ENCODE measurements around the gene TULP4.

Gene TULP4

DNA sequence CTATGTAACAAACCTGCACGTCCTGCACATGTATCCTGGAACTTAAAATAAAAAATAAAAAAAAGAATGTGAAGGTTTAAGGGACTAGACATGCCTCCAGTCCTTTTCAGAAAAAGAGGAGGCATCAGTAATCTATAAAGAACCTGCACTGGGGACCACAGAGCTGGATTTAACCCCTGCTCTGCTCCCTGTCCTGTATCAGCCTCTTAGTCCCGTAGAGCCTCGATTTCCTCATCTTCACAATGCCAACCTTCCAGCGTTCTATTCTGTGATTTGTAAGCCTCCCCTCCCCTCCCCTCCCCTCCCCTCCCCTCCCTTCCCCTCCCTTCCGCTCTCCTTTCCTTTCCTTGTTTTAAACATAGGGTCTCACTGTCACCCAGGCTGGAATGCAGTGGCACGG, 216.6 kb downstream of the TULP4 start:
- no peak for DNase-seq (ENCODE audit: low spot score)
- TF ChIP-seq, protein P1, sequence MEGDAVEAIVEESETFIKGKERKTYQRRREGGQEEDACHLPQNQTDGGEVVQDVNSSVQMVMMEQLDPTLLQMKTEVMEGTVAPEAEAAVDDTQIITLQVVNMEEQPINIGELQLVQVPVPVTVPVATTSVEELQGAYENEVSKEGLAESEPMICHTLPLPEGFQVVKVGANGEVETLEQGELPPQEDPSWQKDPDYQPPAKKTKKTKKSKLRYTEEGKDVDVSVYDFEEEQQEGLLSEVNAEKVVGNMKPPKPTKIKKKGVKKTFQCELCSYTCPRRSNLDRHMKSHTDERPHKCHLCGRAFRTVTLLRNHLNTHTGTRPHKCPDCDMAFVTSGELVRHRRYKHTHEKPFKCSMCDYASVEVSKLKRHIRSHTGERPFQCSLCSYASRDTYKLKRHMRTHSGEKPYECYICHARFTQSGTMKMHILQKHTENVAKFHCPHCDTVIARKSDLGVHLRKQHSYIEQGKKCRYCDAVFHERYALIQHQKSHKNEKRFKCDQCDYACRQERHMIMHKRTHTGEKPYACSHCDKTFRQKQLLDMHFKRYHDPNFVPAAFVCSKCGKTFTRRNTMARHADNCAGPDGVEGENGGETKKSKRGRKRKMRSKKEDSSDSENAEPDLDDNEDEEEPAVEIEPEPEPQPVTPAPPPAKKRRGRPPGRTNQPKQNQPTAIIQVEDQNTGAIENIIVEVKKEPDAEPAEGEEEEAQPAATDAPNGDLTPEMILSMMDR (IDR thresholded peaks at IDR 0.05; ENCODE audit: extremely low read depth, missing control alignments), result no peak

DNA sequence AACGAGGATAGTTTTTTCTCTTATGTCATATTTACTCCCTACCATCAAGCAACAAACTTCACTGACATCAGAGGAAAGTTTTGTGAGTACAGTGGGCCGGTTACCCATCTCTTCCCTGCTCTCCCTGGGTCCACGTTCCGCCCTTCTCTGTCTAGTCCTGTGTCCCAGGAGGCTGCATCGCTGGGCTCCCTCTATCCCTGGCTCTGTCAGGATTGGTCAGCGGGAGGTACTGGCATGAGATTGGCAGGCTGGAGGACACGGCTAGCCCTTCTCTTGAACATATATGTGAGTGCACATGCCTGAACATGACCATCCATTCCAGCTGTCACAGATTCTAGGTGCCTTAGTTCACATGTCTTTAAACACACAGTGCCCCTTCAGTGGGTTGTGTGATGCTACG, 217.4 kb downstream of the TULP4 start:
- TF ChIP-seq, protein P1 (IDR thresholded peaks at IDR 0.05; ENCODE audit: extremely low read depth, missing control alignments), result no peak

DNA sequence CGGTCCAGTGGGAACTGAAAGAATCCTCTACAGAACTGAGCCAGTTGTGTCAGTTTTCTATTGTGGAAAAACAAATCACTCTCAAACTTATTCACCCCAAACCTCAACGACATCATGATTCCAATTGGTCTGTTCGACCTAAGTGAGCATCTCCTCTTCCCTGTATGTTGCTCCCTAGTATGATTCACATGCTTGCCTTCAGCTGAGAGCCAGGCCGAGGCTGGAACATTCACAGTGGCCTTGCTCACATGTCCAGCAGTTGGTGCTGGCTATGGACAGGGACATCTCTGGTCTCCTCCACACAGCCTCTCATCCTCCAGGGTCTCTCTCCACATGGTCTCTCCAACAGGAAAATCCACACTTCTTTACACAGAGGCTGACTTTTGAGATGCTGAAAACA, 219.3 kb downstream of the TULP4 start:
- DNase-seq (ENCODE audit: low spot score), result no peak
- TF ChIP-seq, protein P1 (IDR thresholded peaks at IDR 0.05; ENCODE audit: extremely low read depth, missing control alignments), result no peak

More for the DNA sequence above, 217.4 kb downstream of the TULP4 start:
- no peak for DNase-seq (ENCODE audit: low spot score)

DNA sequence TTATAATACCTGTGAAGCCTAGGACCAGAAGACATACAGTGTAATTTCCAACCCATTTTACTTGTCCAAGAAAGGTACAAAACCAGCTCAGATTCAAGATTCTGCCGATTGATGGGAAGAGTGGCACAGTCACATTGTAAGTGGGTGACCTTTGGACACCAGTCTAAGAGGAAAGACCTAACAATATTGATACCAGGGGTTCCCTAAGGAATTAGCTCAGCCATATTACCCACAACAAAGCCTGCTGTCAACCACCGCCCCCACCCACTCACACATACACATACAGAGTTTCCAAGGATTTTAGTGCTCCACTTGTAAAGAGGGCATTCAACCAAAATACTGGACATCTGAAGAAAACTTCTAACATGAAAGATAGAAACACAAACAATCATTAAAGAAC, 219.7 kb downstream of the TULP4 start:
- DNase-seq (ENCODE audit: low spot score), result no peak
- TF ChIP-seq, protein P1 (IDR thresholded peaks at IDR 0.05; ENCODE audit: extremely low read depth, missing control alignments), result no peak

DNA sequence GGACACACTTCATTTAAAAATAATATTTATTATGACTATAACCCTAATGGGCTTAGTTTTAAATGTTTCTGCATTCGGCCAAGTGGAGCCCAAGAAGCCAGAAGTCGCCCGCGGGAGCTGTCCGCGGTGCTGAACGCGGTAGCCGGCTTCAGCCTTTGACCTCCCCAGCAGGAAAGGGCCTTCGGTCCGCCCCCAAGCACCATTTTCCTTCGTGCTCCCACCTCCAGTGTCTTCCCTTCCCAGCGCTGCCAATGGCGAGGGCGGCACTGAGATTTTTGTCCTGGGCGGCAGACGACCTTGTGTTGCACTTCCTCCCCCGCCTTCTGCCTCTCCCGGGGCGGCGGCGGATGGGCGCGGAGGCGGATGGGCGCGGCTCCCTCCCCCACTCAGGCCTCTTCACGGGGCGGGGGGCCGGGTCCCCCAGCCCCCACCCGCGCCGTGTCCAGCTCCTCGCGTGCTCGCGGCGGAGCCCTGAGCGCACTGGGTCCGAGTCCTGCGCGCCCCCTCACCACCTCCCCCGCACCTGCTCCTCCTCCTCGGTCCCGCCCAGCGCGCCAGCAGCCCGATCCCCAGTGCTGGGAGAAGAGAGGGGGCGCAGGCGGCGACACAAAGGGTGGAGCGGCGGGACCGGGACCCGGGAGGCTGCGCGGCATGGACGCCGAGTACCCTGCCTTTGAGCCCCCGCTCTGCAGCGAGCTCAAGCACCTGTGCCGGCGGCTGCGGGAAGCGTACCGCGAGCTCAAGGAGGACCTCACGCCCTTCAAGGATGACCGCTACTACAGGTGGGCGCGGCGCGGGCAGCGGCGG, 224.0 kb downstream of the TULP4 start:
- TF ChIP-seq, protein P1 (IDR thresholded peaks at IDR 0.05; ENCODE audit: extremely low read depth, missing control alignments), result no peak

DNA sequence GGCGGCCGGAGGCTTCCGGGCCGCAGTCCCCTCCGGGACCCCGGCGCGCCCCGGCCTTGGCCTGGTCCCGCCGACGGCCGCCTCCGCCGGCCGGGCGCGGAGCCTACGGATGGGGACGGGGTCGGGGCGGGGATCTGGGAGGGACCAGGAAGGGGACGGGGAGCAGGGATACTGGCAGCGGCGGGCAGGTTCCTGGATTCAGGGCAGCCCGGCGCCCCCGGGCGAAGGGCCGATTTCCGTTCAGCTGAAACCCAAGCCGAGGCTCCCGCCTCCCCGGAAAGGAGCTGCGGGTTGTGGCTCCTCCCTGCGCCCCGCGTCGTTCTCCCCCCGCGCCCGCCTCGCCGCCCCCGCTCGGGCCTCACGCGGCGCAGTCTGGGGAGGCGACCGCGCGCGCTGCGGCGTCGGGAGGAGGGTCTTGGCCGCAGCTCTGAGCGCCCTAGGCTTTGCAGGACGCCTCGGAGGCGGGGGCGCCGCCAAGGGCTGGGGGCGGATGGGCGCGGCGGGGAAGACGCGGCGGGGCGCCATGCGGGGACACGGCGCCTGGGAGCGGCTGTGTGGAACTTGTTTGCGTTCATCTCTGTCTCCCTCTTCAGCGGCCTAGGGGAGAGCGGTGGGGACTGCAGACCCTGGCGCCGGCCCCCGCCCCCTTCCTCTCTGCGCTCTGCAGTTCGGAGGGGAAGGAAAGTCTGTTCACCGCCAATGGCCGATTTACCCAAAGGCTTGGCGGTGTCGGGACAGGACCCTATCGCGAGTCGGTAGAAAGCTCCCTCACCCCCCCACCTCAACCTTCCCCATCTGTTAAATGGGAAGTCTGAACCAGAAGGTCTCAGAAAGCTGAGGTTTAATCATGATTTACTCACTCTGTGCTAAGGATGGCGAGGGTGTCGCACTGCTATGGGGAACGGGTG, 224.9 kb downstream of the TULP4 start:
- TF ChIP-seq, protein P1 (IDR thresholded peaks at IDR 0.05; ENCODE audit: extremely low read depth, missing control alignments), result no peak
- DNase-seq (ENCODE audit: low spot score), result peak; percentile 59

More for the DNA sequence above, 224.0 kb downstream of the TULP4 start:
- DNase-seq (ENCODE audit: low spot score), result peak; percentile 88

DNA sequence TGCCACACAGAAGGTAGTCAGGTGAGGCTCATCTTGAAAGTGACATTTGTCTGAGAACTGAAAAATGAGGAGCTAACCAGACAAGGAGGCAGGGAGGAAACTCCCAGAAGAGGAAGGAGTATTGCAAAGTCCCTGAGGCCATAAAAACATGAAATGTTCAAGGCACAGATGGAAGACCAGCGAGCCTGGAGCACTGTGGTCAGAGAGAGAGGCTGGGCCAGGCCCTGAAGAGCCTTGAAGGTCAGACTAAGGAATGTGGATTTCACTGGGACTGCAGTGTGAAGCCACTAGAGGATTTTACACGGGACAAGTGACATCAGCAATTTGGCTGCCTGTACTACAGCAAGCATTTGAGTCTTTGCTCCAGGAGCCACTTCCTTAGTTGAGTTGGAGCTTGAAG, 226.5 kb downstream of the TULP4 start:
- DNase-seq (ENCODE audit: low spot score), result no peak
- TF ChIP-seq, protein P1 (IDR thresholded peaks at IDR 0.05; ENCODE audit: extremely low read depth, missing control alignments), result no peak

Data from GM20000 (cell line).